PFSK-1 (cell line): ENCODE results near the gene SH3BGRL. TPM values are rescaled to one million over a fixed set of nuclear protein-coding genes. Genes with fewer than 3 reads are reported as not detected.

Experiments used
- FOXP2 ChIP-seq: optimal IDR thresholded peaks from 2 replicates; pipeline ENCODE3; 2011; ENCODE audit warnings: borderline replicate concordance, control low read depth, inconsistent platforms; ENCODE audit not compliant: insufficient read depth; ENCODE audit errors: extremely low read length, extremely low read depth
- POLR2AphosphoS5 ChIP-seq: IDR thresholded peaks from 2 replicates; pipeline ENCODE4 v1.6.1; 2012; ENCODE audit warnings: low read depth, mild to moderate bottlenecking, control low read depth, low read length, moderate library complexity
- SIN3A ChIP-seq: IDR thresholded peaks from 2 replicates; pipeline ENCODE4 v1.6.1; 2012; ENCODE audit warnings: mild to moderate bottlenecking, low read length, moderate library complexity, borderline replicate concordance; ENCODE audit not compliant: insufficient read depth
- TAF1 ChIP-seq: IDR thresholded peaks from 2 replicates; pipeline ENCODE4 v1.6.1; 2012; ENCODE audit warnings: low read length, control low read depth, borderline replicate concordance; ENCODE audit not compliant: insufficient read depth
- polyA plus RNA-seq: library from polyadenylated mRNA; unstranded; fragments of >200 nt; gene quantifications from one replicate; pipeline ENCODE4 v1.2.1, GENCODE V29; 2012; ENCODE audit warnings: low read depth, missing spikeins; ENCODE audit not compliant: insufficient read length
- TF ChIP-seq, protein P1 (sequence below), 2 experiments: IDR thresholded peaks; 2 replicates each; pipeline versions ENCODE4 v1.6.1 to v1.8.0; 2011 to 2012; ENCODE audit warnings: low read depth in 2 of 2, low read length in 2 of 2, control low read depth in 1 of 2, inconsistent platforms in 1 of 2, mild to moderate bottlenecking in 1 of 2, moderate library complexity in 1 of 2; ENCODE audit not compliant: insufficient read depth in 1 of 2

SH3BGRL gene
- polyA plus RNA-seq = 3.5 TPM

DNA sequence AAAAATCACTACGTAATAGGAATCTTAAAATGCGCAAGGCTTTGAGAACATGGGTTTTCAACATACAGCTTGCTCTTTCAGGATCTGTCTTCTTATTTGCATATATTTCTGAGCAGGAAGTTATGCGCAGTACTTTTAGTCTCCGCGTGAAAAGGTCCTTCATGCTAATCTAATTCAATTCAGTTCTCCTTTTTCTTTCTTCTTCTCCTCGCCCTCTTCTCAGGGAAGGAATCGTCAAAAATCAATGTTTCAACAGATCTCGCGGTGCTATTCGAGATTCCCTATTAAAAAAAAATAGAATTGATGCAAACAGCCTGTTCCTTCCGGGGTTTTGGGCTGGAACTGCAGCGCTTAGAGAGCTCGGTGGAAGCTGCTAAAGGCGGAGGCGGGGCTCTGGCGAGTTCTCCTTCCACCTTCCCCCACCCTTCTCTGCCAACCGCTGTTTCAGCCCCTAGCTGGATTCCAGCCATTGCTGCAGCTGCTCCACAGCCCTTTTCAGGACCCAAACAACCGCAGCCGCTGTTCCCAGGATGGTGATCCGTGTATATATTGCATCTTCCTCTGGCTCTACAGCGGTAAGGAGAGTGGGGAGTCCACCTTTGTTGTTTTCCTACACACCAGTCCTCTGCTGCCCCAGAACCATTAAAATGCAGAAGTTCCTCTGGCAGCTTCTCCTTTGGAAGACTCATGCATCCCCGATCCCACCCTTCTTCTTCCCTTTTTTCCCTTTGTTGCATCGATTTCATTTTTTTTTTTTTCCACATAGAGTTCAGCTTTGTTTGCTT, at the start of gene SH3BGRL, which contains the start of gene HMGN5:
Gene SH3BGRL, plus strand, starts transcription at position 432 of the 785 bp plus-strand sequence. Its CDS starts 99 bp downstream, at position 531.
Gene HMGN5, minus strand, starts transcription at position 243 of the 785 bp plus-strand sequence. CDS start 80,364 bp downstream, outside the sequence.
- no peak for TF ChIP-seq FOXP2
- TF ChIP-seq POLR2AphosphoS5 = peak; percentile 43; the same call in 1 of the 2 replicates

DNA sequence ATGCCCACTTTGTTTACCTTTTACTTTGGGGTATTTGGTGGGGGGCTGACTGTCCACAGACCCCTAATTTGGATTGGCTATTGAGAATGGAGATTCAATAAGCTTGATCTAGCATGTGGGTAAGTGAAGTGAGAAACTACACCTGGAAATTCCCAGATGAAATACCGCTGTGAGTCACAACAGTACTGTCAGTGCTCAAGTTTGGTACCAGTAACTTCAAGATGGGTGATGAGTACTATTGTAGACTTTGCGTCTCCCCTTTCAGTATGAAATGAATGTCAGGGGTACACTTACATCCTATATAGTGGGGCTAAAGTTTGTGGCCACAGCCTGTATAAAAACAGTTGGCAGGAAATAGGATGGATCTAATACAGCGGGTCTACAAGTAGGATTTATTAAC, 33.5 kb upstream of the SH3BGRL start:
- TF ChIP-seq POLR2AphosphoS5 = no peak

GRCh38 chrX:81174286-81174685, 27.6 kb upstream of the SH3BGRL start:
- TF ChIP-seq, protein P1, sequence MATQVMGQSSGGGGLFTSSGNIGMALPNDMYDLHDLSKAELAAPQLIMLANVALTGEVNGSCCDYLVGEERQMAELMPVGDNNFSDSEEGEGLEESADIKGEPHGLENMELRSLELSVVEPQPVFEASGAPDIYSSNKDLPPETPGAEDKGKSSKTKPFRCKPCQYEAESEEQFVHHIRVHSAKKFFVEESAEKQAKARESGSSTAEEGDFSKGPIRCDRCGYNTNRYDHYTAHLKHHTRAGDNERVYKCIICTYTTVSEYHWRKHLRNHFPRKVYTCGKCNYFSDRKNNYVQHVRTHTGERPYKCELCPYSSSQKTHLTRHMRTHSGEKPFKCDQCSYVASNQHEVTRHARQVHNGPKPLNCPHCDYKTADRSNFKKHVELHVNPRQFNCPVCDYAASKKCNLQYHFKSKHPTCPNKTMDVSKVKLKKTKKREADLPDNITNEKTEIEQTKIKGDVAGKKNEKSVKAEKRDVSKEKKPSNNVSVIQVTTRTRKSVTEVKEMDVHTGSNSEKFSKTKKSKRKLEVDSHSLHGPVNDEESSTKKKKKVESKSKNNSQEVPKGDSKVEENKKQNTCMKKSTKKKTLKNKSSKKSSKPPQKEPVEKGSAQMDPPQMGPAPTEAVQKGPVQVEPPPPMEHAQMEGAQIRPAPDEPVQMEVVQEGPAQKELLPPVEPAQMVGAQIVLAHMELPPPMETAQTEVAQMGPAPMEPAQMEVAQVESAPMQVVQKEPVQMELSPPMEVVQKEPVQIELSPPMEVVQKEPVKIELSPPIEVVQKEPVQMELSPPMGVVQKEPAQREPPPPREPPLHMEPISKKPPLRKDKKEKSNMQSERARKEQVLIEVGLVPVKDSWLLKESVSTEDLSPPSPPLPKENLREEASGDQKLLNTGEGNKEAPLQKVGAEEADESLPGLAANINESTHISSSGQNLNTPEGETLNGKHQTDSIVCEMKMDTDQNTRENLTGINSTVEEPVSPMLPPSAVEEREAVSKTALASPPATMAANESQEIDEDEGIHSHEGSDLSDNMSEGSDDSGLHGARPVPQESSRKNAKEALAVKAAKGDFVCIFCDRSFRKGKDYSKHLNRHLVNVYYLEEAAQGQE (IDR thresholded peaks at IDR 0.05; ENCODE audit: insufficient read depth in 1 of 2, low read depth in 2 of 2, low read length in 2 of 2) = no peak
- TF ChIP-seq FOXP2 = no peak
- TF ChIP-seq POLR2AphosphoS5 = no peak

GRCh38 chrX:81195259-81195658, 6.6 kb upstream of the SH3BGRL start:
- TF ChIP-seq POLR2AphosphoS5 = no peak
- TF ChIP-seq, protein P1 (IDR thresholded peaks at IDR 0.05; ENCODE audit: insufficient read depth in 1 of 2, low read depth in 2 of 2, low read length in 2 of 2) = no peak
- no peak for TF ChIP-seq FOXP2
- no peak for TF ChIP-seq TAF1
- no peak for TF ChIP-seq SIN3A

- TF ChIP-seq SIN3A (no peak), TAF1 (no peak), POLR2AphosphoS5 (no peak), FOXP2 (no peak)
- TF ChIP-seq, protein P1 (IDR thresholded peaks at IDR 0.05; ENCODE audit: insufficient read depth in 1 of 2, low read depth in 2 of 2, low read length in 2 of 2) = no peak
Observed at GRCh38 chrX:81195712-81196111, 6.2 kb upstream of the SH3BGRL start.

GRCh38 chrX:81201071-81201470, 831 bp upstream of the SH3BGRL start:
- TF ChIP-seq POLR2AphosphoS5 (no peak), TAF1 (no peak), SIN3A (no peak)
